Femur (tissue), 1 donor: ENCODE data around the gene TOMM70.
"Not testable (repeated sequence)": the region's sequence is repeated elsewhere in the genome, so short reads cannot be mapped to it uniquely, and the experiment has no call there.

Experiments
- DNase-seq: peaks from one replicate; pipeline ENCODE4 v3.0.0-alpha.2; 2017

TOMM70 gene

DNA sequence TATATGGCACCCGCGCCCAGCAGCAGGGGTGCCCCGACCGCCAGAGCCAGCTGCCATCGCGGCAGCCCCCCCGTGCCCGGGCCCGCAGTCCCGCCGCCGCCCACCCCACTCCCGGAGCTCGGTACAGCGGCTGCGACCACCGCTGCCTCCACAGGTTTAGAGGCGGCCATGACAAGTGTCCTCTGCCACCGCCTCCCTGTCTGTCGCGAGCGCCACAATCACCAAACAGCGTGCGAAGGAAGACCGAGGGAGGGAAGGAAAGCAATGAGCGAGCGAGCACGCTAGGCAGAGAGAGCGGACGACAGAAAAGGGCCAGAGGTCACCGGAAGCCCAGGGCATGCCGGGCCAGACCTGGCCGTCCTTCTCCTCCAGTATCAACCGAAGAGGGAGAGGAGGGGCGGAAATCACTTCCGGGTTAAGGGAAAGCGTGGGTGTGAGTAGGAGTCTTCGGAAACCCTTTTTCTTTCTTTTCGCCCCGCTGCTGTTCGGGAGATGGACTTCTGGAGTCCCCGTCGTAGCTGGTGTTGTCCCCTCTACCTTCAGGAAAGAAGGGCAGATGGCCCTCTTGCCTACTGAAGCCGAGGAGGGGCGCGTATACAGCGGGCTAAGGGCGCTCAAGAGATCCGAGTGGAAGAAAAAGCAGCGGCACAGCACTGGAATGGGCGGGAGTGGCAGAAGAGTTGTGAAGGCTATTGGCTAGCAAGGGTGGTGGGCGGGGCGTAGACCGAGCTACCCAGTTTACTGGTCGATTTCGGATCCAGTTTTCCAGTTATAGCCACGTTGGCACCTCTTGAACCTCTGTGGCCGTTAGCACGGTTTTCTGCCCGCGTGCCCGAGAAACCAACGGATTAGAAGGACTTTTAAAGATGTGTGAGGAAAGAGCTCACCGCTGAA is at the start of gene TOMM70, which contains the start of gene LNP1:
TOMM70 (minus strand) TSS at position 310 of the 894 bp plus-strand sequence; CDS start at position 170, 140 bp downstream.
LNP1 (plus strand) TSS at position 760 of the 894 bp plus-strand sequence. CDS start 28,191 bp downstream, outside the sequence.
- peak; percentile 98 for DNase-seq

DNA sequence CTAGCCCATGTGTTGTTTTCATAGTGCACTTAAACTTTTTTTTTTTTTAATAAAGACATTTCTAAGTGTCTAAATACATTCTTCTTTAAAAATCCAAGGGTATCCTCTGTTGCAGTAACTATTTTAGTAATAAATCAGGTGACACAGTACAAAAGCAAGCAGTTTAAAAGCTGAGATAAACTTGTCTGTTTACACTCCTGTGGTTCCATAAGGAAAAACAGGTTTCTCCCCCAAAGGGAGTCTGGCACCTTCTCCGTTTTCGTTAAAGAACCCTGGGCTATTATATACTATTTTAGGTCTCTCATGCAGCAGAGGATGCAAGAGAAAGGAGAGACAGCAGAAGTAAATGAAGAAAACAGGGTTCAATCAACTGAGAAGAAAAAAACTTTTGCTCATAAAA is 48.3 kb upstream of the TOMM70 start:
- DNase-seq, result no peak

DNA sequence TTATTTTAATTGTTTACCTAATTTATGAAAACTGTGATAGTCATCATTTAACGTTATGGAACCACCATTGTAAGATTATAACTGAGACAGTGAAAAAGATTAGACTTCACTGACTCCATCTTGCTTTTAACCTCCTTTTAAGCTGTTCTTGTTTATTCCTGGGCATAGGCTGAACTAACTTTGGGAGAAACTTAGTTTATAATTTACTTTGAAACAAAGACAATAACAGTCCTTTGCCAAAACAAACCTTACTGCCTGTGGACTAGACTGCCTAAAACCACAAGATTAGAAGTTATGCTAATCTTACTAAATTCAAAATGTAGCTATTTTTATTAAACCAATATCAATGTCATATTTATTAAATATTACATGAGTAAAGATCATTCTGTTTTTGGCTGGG is 47.2 kb upstream of the TOMM70 start:
- no peak for DNase-seq

DNA sequence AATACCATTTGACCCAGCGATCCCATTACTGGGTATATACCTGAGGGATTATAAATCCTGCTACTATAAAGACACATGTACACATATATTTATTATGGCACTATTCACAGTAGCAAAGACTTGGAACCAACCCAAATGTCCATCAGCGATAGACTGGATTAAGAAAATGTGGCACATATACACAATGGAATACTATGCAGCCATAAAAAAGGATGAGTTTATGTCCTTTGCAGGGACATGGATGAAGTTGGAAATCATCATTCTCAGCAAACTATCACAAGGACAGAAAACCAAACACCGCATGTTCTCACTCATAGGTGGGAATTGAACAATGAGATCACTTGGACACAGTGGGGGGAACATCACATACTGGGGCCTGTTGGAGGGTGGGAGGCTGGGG is 46.2 kb upstream of the TOMM70 start:
- DNase-seq, result not testable (repeated sequence)

DNA sequence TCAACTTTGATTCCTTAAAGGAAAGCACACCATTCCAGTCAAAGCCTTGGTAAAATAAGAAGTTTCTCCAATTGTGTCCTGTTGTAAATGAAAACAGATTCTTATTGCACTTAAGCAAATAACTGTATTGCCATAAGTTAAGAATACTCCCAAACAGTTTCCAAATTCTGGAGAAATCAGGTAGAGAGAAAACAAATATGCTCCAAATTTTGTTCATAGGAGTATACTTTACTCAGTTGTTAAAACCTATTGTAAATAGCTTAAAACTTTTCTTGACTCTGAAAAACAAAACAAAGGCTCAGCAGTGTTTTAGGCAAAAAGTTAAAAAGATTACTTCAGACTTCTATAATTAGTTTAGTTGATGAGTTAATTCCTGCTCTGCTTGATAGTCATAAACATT is 42.8 kb upstream of the TOMM70 start:
- DNase-seq, result no peak

DNA sequence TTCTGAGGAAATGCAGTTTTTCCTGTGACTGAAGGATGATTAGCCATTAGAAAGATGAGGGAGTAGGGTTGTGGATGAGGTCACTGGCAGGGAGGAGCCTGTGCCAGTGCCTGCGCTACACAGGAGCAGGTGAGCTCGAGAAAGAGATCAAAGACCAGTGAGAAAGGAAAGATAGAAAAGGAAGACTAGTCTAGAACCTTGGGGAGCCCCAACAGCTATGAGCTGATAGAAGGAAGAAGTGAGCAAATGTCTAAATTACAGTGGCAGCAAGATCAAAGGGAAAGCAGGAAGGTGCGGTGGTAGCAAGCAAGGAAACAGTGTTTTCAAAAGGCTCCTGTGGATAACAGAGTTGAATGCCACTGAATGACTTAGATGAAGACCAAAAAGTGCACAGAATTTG is 40.0 kb upstream of the TOMM70 start:
- no peak for DNase-seq

DNA sequence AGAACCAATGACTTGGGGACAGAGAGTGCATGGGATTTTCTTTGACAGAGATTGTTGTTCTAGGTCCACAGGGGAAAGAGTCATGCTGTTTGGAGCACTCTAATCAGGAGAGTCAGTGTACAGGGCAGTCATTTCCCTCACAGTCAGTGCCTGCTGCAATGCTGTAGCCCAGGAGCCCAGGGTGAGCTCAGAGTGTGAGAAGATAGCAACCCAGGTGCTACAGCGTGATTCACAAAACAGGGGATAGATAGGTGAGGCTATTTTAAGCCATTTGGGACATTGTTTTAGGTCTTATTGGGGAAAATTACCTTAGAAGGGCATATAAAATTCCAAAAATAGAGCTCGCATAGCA is 37.7 kb upstream of the TOMM70 start:
- no peak for DNase-seq

DNA sequence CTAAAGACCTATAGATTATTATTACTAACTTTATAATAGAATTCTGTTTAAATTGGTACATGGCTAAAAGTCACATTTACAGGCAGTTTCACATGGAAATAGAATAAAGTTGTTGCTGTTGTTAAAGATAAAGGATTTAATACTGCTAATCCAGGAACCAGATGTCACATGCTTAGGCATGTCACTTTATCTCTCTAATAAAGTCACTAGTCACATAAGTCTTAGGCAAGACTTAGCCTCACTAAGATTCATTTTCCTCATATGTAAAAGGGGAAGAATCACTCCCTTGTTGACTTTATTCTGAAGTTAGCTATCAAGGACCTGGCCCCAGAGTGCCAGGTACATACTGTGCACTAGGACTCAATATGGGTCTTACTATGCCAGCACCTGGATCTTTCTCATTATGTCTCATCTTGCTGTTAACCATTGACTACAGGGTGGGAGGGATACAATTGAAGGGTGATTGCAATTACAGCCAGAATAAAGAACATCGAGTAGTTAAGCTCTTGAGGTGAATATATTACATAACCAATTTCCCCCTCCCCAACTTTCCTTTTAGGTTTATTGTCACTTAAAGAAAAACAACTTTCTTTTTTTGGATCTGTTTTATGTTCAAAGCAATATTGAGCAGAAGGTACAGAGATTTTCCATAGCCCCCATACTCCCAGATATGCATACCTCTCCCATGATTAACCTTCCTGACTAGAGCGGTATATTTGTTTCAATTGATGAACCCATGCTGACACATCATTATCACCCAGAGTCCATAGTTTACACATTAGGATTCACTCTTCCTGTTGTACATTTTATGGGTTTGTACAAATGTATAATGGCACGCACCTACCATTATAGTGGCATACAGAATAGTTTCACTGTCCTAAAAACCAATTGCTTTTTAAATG is 37.1 kb upstream of the TOMM70 start:
- no peak for DNase-seq

DNA sequence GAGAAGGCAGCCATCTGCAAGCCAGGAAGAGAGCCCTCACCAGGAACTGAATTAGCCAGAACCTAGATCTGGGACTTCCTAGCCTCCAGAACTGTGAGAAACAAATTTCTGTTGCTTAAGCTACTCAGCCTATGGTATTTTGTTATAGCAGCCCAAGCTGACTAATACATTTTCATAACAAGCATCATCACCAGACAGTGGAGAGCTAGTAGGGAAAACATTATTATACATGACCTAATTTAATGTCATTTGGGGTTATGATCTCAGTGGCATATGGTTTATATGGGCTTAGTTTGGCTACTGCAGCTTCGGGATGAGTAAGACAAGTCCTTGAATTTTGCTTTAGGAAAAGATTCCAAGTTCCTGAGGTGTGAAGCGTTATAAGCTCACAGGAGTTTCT is 36.1 kb upstream of the TOMM70 start:
- DNase-seq, result no peak

DNA sequence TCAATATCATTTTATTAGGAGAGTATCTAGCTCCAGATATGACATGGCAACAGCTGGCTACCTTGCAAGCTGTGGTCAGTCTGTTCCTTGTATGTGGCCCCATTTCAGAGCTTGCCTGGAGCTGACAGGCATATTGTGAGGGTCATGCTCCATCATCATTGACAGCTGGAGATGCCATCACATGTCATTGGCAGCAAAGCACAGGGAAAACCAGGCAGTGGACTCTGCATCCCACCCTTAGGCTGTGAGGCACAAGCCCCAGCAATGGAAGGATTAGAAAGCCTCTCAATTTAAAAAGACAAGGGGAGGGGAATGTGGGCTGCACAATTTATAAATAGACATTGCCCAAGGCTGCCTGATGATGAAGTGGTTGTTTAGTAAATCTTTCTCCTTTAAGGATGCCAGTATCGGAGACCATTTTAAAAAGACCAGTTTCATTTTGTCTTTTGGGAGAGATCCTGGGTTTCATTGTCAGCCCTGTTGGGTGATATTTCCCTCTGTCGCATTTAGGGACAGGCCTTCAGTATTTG is 28.4 kb upstream of the TOMM70 start:
- no peak for DNase-seq

DNA sequence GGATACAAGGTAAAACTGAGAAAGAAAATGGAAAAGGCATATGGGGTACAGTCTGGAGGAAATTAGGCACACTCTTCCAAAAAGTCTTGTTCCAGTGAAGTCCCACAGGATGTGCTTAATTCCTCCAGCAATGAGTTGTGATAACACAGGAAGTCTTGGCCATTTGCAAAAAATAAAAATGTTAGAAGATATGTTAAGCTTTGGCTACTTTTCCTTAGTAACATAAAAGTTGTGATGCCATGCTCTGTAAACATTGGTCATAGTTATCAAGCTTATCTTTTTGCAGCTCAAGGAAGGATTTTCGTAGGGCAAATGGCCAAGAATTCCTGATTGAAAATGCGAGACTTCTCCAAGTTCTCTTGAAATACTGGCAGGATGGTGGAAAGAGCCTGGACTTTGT is 26.8 kb upstream of the TOMM70 start:
- no peak for DNase-seq

DNA sequence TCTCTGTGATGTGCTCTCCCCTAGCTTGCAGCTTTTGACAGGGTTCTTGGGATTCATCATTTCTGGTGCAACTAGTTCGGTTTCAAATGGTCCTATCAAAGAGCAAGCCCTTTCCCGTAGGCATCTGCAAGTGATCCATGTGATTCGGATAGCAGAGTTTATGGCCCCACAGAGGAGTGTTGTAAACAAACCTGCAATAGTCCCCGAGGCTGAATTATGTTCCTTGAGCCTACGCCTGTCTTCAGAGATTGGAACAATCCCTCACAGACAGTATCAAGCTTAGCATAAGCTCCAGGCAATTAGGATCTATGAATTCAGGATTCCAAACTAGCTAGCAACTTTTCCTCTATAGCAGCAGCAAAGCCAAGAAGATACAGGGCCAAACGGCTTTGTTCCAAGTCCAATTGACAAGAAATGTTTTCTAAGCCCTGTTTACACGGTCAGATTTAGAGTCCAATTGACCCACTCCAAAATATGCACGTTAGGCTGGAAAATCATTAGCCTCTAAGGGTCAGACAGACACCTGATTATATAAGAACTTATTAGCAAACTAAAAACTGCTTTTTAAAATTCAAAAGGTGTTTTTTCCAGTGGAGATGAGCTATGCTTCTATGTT is 25.3 kb upstream of the TOMM70 start:
- DNase-seq, result no peak

DNA sequence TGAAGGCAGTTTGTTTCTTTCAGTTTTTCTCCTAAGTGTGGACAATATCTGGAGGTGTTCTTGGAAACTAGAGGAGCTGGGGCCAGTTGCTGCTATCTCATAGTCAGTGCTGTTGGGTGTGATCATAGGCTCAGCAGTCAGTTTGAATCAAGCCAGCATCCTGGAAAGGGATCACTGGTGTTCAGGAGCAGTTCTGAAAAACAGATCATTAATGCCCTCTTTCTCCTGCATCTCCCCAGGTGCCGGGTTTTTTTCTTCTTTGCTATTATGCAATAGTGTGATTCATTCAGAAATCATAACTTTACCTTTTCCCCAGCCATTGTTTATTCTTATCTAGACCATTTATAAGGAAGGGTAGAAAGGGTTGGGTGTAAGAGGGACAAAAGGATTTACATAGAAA is 24.4 kb upstream of the TOMM70 start:
- DNase-seq, result no peak

DNA sequence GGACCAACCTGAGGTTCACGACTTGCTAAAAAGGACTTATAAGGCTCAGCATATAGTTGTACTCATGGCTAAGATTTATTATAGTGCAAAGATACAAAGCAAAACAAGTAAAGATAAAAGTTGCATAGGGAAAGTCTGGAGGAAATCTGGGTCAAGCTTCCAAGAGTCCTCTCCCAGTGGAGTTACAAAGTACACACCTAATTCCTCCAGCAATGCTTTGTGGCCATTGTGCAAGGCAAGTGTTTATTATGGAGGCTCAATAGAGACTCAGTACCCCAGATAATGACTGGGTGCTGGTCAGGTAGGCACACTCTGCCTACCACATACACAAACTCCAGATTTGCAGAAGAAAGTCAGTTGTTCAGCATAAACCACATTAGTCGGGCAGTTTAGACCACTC is 23.4 kb upstream of the TOMM70 start:
- no peak for DNase-seq

DNA sequence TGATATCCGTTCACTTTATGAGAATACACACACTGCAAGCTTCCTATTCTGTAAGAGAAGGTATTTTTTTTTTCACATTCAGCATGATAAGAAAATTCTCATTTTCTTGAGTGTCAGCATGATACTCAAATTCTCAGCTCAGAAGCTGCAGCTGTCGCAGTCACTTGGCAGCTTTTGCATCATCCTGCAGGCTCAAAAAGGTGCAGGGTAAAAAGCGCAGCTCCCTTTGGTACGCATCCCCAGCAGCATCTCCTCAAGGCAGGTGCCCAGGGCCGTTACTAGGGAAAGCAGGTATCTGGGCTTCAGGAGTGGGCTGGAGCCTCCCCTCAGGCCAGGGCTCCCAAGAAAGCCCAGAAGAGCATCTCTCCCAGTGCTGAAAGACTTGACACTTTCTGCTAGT is 22.7 kb upstream of the TOMM70 start:
- DNase-seq, result no peak

DNA sequence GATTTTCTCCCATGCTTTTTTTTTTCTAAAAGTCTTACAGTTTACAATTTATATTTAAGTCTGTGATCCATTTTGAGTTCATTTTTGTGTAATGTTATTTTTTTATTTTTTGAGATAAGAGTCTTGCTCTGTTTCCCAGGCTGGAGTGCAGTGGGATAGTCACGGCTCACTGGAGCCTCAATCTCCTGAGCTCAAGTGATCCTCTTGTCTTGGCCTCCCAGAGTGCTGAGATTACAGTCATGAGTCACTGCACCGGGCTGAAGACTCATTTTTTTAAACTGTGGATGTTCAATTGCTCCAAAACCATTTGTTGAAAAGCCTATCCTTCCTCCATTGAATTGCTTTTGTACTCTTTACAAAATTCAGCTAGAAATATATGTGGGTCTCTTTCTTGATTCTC is 20.0 kb upstream of the TOMM70 start:
- no peak for DNase-seq

DNA sequence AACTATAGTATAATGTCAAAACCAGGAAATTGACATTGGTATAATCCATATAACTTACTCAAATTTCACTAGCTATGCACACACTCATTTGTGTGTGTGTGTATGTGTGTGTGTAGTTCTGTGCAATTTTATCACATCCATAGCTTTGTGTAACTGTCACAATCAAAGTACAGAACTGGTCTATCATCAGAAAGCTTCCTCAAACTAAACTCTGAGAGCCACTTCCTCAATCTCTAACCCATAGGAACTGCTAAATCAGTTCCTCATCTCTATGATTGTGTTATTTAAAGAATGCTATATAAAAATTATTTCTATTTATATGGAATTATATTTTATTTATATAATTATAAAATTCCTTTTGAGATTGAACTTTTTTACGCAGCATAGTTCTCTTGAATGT is 18.5 kb upstream of the TOMM70 start:
- no peak for DNase-seq

DNA sequence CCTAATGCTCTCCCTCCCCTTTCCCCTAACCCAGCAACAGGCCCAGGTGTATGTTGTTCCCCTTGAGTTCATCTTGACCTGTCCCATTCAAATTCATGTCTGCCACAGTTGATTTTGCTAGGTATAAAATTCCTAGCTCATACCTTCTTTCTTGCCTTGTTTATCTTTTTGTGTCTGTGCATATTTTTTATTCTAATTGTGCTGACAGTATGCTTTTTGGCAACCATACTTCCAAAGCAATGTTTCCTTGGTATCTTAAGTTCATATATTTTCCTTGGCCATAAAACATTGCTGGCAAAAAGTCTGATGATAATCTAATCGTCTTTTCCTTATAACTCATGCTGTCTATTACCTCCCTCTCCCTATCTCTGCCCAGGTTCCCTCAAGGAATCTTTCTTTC is 16.0 kb upstream of the TOMM70 start:
- DNase-seq, result no peak

DNA sequence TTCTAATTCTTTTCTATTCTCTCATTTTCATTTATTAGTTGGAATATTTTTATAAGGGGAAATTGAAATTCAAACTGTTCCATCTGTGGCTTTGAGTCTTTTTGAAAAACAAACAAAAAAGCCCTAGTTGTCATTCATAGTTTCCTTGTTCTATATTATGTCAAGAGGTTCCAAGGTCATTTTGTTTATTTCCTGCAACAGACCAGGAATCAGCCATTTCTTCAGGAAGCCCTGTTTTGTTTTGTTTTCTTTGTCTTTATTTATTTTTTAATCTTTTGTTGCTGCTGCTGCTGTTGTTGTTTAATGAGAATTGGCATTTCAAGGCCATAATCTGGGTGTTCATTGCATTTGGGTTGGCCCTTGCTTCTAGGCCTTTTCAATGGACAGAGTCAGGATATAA is 15.3 kb upstream of the TOMM70 start:
- no peak for DNase-seq

DNA sequence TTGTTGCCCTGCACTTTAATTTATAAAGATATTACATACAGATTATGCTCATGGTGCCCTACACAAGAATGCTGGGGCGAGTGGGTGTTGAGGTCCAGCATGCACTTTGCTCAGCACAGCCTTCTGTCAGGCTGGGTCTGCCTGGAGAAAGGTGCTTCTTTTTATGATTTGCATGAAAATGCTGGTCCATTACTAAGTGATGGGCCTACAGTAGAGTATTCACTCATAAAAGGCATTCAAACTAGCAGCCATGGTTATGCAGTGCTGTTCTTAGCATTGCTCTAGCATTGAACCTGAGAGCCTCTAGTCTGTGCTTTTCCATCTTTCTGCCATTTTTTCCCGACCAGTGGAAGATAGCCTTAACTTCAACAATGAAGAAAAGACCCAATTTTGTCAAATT is 12.7 kb upstream of the TOMM70 start:
- no peak for DNase-seq

DNA sequence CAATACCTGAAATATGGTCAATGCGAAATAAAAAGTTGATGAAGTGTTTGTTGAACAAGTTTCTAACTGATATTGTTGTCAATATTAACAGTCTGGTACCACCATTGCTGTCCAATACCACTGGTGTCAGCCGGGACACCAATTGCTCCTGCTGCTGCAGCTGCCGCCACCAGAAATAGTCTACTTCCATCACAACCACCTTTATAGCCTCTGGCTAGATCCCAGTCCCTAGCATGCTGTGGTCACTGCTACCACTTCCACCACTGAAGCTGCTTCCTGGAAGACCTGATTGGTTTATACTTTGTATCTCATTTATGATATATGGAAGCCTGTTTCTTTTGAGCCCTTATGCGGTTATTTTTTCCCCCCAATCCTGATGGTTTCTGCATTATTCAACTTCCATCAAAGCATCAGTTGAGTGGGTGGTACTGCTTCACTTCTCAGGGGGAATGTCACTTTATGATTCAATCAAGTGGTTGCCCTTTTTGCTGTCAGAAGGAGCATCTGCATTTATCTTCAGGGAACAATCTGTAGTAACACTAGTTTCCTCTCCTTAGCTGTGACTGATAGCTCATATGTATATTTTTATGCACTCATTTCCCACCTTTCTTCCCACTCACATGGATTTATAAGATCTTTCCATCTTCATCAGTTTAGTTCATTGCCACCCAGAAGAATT is 12.2 kb upstream of the TOMM70 start:
- no peak for DNase-seq
